Neural progenitor cell (in vitro differentiated cells): Measurements from ENCODE around the gene ARHGAP22. TPM values are rescaled to one million over a fixed set of nuclear protein-coding genes. Genes with fewer than 3 reads are reported as not detected.

Source experiments
- DNase-seq: peaks from one replicate; pipeline ENCODE4 v3.0.0-alpha.2; 2016; ENCODE audit warnings: low spot score
- H2AFZ ChIP-seq: fragments of 200-600 bp; sonication (generic); replicated peaks from 2 replicates; pipeline ENCODE4 v1.6.1; 2016; ENCODE audit warnings: antibody characterized with exemption
- H3F3A ChIP-seq: fragments of 200-600 bp; sonication (generic); 2 replicates; pipeline ENCODE4 v1.6.1; 2016; ENCODE audit warnings: antibody characterized with exemption, low read depth
- H3K27ac ChIP-seq: fragments of 200-600 bp; sonication (generic); 2 replicates; pipeline ENCODE4 v1.5.1; 2016; ENCODE audit warnings: mild to moderate bottlenecking
- H3K27me3 ChIP-seq: fragments of 200-600 bp; sonication (generic); 2 replicates; pipeline ENCODE4 v1.6.1; 2016; ENCODE audit warnings: mild to moderate bottlenecking, moderate library complexity
- H3K36me3 ChIP-seq: fragments of 200-600 bp; sonication (generic); 2 replicates; pipeline ENCODE4 v1.5.1; 2016
- H3K4me1 ChIP-seq: fragments of 200-600 bp; sonication (generic); 2 replicates; pipeline ENCODE4 v1.6.1; 2016; ENCODE audit warnings: mixed run types
- H3K4me2 ChIP-seq: fragments of 200-600 bp; sonication (generic); 2 replicates; pipeline ENCODE4 v1.6.1; 2016
- H3K4me3 ChIP-seq: fragments of 200-600 bp; sonication (generic); 2 replicates; pipeline ENCODE4 v1.5.1; 2016
- H3K79me2 ChIP-seq: fragments of 200-600 bp; sonication (generic); 2 replicates; pipeline ENCODE4 v1.6.1; 2016; ENCODE audit warnings: low read depth
- H3K9ac ChIP-seq: fragments of 200-600 bp; sonication (generic); 2 replicates; pipeline ENCODE4 v1.6.1; 2016
- H3K9me3 ChIP-seq: fragments of 200-600 bp; sonication (generic); 2 replicates; pipeline ENCODE4 v1.5.1; 2016; ENCODE audit warnings: low read depth
- H4K20me1 ChIP-seq: fragments of 200-600 bp; sonication (generic); 2 replicates; pipeline ENCODE4 v1.6.1; 2016; ENCODE audit warnings: low read depth
- H3K27ac Mint-ChIP-seq: 3 replicates; pipeline ENCODE4 v1.8.0; 2021; ENCODE audit warnings: mixed read lengths
- H3K27me3 Mint-ChIP-seq: 2 replicates; pipeline ENCODE4 v1.8.0; 2022; ENCODE audit warnings: low read depth, mild to moderate bottlenecking, inconsistent platforms, moderate library complexity, mixed read lengths; ENCODE audit not compliant: insufficient read depth
- H3K36me3 Mint-ChIP-seq: 3 replicates; pipeline ENCODE4 v1.8.0; 2021; ENCODE audit warnings: mixed read lengths
- H3K4me1 Mint-ChIP-seq: 3 replicates; pipeline ENCODE4 v1.8.0; 2021; ENCODE audit warnings: mixed read lengths
- H3K4me3 Mint-ChIP-seq: 3 replicates; pipeline ENCODE4 v1.8.0; 2021; ENCODE audit warnings: mild to moderate bottlenecking, moderate library complexity, mixed read lengths
- H3K9me3 Mint-ChIP-seq: 3 replicates; pipeline ENCODE4 v1.8.0; 2020; ENCODE audit warnings: mixed read lengths
- CTCF ChIP-seq: fragments of 200-600 bp; sonication (generic); IDR thresholded peaks from 2 replicates; pipeline ENCODE4 v1.5.1; 2017; ENCODE audit warnings: antibody characterized with exemption, mild to moderate bottlenecking
- EZH2 ChIP-seq: fragments of 200-600 bp; sonication (generic); IDR thresholded peaks from 2 replicates; pipeline ENCODE4 v1.6.1; 2017; ENCODE audit warnings: antibody characterized with exemption, mild to moderate bottlenecking, moderate library complexity
- EZH2phosphoT487 ChIP-seq: fragments of 200-600 bp; sonication (generic); IDR thresholded peaks from 2 replicates; pipeline ENCODE4 v1.6.1; 2017; ENCODE audit warnings: antibody characterized with exemption
- total RNA-seq: library from RNA; depleted of rRNA; stranded (reverse); fragments of >200 nt; gene quantifications from 2 replicates; pipeline ENCODE4 v1.2.3, GENCODE V29; 2015; ENCODE audit warnings: low replicate concordance

The ARHGAP22 gene
- total RNA-seq, 1 donor from 2014 or later = 1.7 TPM

- H2AFZ ChIP-seq = no peak overlapping the region
- H3K4me3 ChIP-seq = no peak overlapping the region
- H3K36me3 ChIP-seq = no peaks in the 10 kb centered on the region
- no peaks in the 10 kb centered on the region for H3F3A ChIP-seq
- no peaks in the 10 kb centered on the region for H3K9me3 ChIP-seq
- H3K4me3 Mint-ChIP-seq = no peak overlapping the region
- no peak overlapping the region for H3K27ac Mint-ChIP-seq
- no peak overlapping the region for H3K9ac ChIP-seq
- H4K20me1 ChIP-seq = no peaks in the 10 kb centered on the region
- H3K4me1 Mint-ChIP-seq = peaks cover 33% of the 10 kb centered on the region
- no peak overlapping the region for H3K27ac ChIP-seq
- no peaks in the 10 kb centered on the region for H3K9me3 Mint-ChIP-seq
- no peaks in the 10 kb centered on the region for H3K27me3 ChIP-seq
- DNase-seq = no peak
- no peaks in the 10 kb centered on the region for H3K79me2 ChIP-seq
- no peaks in the 10 kb centered on the region for H3K36me3 Mint-ChIP-seq
- TF ChIP-seq CTCF = no peak
- no peak for TF ChIP-seq EZH2
- no peak for TF ChIP-seq EZH2phosphoT487
- peaks cover 5% of the 10 kb centered on the region for H3K4me1 ChIP-seq
- H3K4me2 ChIP-seq = no peak overlapping the region
- H3K27me3 Mint-ChIP-seq = peaks cover 3% of the 10 kb centered on the region
These were observed 63.6 kb downstream of the ARHGAP22 start for GRCh38 chr10:48541144-48541795.

DNA sequence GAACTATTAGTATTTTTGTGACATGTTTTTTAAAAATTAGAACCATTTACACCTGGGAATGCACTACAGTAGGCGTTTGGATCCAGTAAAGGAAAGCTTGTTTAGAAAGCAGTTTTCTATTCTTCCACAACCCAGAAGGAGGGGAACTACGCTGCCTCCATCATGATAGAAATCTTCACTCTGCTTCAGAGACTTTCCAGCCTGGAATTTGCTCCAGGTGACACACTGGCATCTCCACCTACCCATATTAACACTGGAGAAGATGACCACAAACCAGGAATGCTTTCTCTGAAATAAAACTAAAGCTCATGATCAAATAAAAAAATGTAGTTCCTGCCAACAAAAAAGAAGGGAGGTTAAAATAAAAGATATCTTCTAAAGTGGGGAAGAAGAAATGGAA lies 66.3 kb downstream of the ARHGAP22 start:
- Histone ChIP-seq H3K36me3 (no peaks in the 10 kb centered on the region), H3K4me1 (peaks cover 5% of the 10 kb centered on the region), H3K9me3 (no peaks in the 10 kb centered on the region), H3K27ac (no peak overlapping the region), H3F3A (no peaks in the 10 kb centered on the region), H3K79me2 (no peaks in the 10 kb centered on the region), H3K4me2 (no peak overlapping the region), H4K20me1 (no peaks in the 10 kb centered on the region), H3K4me3 (no peak overlapping the region), H3K9ac (no peak overlapping the region), H2AFZ (no peak overlapping the region), H3K27me3 (no peaks in the 10 kb centered on the region)
- no peaks in the 10 kb centered on the region for H3K9me3 Mint-ChIP-seq
- peaks cover 3% of the 10 kb centered on the region for H3K27me3 Mint-ChIP-seq
- H3K4me1 Mint-ChIP-seq = peaks cover 32% of the 10 kb centered on the region
- TF ChIP-seq EZH2phosphoT487 = no peak
- no peak for TF ChIP-seq CTCF
- no peak for TF ChIP-seq EZH2
- H3K4me3 Mint-ChIP-seq = no peak overlapping the region
- DNase-seq = no peak
- H3K27ac Mint-ChIP-seq = no peak overlapping the region
- no peaks in the 10 kb centered on the region for H3K36me3 Mint-ChIP-seq

DNA sequence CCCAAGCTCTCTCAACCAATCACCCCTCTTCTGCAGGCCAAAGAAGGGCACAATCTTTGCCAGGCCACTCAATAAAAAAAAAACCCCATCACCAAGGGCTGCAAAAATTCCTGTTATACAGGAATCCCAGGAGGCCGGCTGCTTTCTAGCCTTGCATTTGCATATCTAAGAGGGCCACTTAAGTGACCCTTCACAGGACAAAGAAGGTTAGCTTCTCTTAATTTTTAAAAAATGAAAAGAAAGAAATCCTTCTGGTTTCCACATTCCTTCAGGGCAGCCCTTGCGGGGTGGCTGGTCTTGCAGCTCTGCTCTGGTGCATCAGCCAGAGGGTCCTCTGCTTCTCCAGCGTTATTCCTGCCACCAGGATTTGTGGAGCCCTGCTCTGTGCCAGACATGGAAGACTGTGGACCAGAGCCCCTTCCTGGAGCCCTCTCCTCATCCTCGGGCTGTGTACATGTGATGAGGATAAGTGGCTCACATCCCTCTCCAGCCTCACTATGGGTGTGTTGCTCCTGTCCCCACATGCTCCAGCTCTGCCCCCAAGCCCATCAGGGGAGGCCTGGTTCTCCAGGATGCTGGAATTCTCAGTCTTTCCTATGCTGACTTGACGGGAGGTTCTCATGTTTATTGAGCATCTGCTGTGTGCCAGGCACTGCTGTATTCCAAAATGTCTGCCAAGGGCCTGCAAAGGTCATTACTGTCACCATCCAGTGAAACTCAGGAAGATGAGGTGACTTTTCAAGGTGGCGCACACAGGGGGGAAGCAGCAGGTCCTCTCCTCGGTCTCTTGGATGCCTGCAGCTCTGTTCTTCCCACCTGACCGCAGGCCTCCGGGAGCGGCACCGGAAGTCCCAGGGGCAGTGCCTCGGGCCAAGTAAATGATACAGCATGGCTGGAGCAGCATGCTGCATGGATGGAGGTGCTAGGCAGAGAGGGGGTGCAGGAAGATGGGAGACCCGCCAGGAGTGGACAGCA lies 67.7 kb downstream of the ARHGAP22 start:
- Histone ChIP-seq H3K9ac (no peak overlapping the region), H3F3A (no peaks in the 10 kb centered on the region), H3K4me2 (no peak overlapping the region), H3K9me3 (no peaks in the 10 kb centered on the region), H3K36me3 (no peaks in the 10 kb centered on the region), H2AFZ (peak overlapping the region; percentile 59), H4K20me1 (no peaks in the 10 kb centered on the region), H3K4me3 (no peak overlapping the region), H3K79me2 (no peaks in the 10 kb centered on the region), H3K4me1 (no peaks in the 10 kb centered on the region), H3K27me3 (no peaks in the 10 kb centered on the region), H3K27ac (no peak overlapping the region)
- TF ChIP-seq EZH2phosphoT487 (no peak), CTCF (no peak), EZH2 (no peak)
- H3K36me3 Mint-ChIP-seq = no peaks in the 10 kb centered on the region
- H3K4me3 Mint-ChIP-seq = no peak overlapping the region
- H3K4me1 Mint-ChIP-seq = peaks cover 25% of the 10 kb centered on the region
- peaks cover 3% of the 10 kb centered on the region for H3K27me3 Mint-ChIP-seq
- peak overlapping the region; percentile 94 for H3K27ac Mint-ChIP-seq
- no peaks in the 10 kb centered on the region for H3K9me3 Mint-ChIP-seq
- DNase-seq = no peak
